ENCODE data around the gene MGA. TPM values are rescaled to one million over a fixed set of nuclear protein-coding genes. Genes with fewer than 3 reads are reported as not detected.

The MGA gene
- total RNA-seq, 1 donor from 2014 or later, result 26.6 TPM

DNA sequence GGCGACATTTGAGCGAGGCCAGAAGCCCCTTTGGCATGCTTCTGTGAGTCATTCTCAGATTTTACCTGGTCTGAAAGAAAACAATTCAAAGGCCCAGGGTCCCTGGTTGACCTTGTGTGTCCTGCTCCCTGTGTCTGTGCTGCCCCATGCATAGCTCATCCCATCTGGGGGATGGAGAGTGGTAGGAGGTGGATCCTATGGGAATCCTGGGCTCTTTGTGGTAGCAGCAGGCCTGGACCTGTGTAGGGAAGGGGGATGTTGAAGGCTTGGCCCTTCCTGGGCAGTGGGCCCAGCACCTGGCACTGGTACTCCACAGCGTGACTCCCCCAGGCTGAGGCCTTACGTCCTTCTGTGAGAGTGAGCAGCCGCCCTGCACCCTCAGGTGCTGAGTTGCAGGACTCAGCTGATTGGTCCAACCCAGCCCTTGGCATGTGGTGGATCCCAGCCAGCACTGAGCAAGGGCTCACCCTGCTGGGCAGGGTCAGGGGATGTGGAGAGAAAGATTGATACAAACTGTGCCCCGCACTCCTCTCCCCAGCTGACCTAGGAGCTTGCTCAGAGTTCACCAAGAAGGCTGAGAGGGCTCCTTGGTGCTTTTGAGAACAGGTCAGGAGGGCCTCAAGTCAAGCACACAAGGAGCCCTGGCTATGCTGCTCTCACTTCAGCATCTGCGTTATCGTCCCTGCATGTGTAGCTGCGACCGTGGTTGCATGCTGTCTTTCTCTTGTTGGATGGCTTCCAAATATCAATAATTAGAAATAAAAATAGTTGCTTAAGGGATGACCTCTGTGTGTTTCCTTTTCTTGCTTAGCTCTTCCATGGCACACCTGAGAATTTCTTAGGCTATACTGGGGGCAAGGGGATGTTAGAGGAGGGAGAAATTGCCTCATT, 146.3 kb downstream of the MGA start:
- no peak for DNase-seq (ENCODE audit: low read depth, low spot score)

DNA sequence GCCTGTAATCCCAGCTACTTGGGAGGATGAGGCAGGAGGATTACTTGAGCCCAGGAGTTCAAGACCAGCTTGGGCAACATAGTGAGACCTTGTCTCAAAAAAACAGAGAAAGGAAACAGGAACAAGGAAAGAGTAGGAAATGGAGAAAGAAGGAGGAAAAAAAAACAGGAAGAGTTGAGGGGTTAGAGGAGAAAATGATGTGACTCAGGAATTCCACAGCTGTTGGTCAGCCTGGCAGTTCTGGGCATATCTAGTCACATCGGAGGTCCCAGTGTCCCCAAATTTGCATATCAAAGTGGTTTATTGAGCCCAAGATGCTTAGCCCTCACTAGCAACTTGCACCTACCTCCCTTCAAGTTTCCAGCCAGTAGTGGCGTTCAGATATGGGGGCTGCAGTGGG, 148.9 kb downstream of the MGA start:
- DNase-seq (ENCODE audit: low read depth, low spot score), result no peak

DNA sequence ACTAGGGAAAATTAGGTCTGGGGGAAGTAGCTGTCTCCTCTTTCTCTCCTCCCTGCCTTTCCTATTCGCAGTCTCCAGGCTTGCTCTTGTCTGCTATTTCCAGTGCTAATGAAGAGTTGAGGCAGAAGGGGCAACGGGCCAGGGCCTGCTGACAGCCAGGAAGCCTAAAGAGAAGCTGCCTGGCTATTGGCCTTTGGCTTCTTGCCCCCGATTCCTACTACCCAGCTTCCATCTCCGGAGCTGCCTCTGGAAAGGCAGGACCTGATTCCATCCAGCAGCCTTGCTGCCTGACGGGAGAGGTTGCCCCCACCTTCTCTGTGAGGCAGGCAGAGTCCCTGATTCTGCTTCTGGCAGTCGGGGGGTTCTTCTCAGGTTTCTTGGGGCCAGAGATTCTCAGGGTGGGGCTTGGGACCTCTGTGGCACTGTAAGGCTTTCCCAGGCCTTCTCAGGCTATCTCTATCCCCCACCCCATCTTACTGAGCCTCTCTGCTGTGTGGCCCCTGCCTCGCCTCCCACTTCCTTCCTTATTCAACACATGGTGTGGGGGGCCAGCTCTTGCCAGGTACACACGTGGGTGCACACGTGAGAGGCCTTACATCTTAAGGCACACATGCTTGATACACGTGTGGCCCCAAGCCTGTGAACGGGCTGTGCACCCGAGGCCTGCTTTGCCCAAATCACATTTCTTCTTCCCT, 149.5 kb downstream of the MGA start:
- DNase-seq (ENCODE audit: low read depth, low spot score), result no peak

DNA sequence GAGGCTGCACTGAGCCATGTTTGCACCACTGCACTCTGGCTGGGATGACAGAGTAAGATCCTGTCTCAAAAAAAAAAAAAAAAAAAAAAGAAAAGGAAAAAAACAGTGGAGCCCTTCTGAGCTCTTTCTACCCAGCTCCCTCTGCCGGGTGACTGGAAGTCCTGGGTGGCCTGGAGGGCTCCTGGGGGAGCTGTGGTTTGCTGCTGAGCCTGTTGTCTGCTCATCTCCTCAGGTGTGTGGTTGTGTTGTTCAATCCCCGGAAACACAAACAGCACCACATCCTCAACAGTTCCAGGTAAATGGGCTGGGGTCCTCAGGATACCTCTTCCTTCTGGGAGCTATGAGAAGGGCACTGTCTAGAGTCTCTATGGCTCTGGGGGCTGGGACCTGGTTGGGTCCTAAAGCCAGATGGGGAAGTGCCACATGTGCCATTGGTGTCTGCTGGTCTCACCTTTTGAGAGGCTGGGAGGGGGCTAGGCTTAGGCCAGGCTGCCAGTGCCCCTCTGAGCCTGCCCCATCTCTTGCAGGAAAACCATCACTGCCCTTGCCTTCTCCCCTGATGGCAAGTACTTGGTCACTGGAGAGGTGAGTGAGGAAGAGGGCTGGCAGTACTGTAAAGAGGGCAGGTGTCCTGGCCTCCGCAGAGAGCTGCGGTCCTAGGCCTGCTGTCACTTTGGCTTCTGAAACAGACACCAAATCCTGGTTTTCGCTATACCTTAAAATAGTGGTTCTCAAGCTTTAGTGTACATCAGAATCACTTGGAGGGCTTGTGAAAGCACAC, 150.6 kb downstream of the MGA start:
- no peak for DNase-seq (ENCODE audit: low read depth, low spot score)

DNA sequence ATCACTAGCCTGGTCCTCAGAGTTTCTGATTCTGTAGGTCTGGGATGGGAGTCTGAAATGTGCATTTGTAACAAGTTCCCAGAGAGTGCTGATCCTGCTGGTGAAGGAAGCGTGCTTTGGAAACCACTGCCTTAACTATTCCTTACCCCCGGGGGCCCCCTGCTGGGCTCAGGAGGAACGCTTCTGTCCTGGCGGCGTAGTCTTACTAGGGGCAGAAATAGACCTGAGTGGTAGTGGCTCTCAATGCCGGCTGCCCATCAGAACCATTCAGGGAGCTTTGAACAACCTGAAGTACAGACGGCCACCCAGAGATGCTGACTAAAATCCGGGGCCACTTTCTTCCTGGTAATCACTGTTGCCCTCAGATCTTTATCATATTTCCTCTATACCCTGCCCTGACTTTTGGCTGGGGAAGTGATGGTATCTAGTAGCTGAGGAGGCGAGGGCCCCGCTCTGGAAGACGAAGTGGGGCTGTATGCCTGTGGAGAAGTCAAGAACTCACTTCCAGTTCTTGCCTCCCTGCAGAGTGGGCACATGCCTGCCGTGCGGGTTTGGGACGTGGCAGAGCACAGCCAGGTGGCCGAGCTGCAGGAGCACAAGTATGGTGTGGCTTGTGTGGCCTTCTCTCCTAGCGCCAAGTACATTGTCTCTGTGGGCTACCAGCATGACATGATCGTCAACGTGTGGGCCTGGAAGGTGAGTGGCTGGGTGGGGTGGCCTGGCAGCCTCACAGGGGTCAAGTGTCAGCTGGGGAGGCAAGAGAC, 151.4 kb downstream of the MGA start:
- DNase-seq (ENCODE audit: low read depth, low spot score), result peak; percentile 61

DNA sequence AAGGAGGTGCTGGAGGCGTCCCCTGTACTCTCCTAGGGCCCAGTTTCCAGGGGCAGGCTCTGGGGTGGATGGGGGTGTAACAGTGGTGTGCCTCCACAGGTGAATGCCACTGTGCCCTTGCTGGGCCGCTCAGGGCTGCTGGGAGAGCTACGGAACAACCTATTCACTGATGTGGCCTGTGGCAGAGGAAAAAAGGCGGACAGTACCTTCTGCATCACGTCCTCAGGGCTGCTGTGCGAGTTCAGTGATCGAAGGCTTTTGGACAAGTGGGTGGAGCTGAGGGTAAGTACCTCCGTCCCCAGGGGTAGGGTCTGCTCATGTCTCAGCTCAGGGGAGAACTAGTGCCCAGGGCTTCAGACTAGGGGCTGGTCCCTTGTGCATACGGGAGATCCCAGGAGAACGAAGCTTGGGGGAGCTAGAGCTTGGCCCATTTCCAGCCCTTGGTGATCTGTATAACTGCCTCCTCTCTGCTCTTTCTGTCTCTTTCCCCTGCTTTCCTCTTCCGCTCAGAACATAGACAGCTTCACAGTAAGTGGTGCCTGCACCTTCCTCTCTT, 152.7 kb downstream of the MGA start:
- no peak for DNase-seq (ENCODE audit: low read depth, low spot score)

DNA sequence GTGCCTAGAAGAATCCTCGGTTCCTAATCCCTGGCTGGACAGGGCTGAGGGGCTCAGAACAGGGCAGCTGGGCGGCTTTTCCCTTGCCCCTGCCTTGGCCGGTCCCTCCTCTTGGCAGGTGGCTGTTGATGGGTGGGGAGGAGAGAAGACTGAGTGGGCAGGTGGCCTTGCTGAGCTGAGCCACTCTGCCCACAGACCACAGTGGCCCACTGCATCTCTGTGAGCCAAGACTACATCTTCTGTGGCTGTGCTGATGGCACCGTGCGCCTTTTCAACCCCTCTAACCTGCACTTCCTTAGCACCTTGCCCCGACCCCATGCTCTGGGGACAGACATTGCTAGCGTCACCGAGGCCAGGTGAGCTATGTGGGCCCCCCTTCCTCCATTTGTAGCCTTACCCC, 153.2 kb downstream of the MGA start:
- no peak for DNase-seq (ENCODE audit: low read depth, low spot score)

DNA sequence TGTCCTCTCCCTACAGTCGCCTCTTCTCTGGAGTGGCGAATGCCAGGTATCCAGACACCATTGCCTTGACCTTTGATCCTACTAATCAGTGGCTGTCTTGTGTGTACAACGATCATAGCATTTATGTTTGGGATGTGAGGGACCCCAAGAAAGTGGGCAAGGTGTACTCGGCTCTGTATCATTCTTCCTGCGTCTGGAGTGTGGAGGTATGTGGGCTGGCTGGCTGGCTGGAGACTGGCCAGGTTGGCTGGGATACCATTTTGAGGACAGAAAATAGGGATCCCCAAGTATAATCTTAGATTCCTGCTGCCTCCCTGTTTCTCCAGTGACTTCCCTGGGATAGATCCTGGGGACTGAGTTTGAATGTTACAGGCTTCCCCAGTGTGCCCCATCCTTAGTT, 154.3 kb downstream of the MGA start:
- no peak for DNase-seq (ENCODE audit: low read depth, low spot score)

DNA sequence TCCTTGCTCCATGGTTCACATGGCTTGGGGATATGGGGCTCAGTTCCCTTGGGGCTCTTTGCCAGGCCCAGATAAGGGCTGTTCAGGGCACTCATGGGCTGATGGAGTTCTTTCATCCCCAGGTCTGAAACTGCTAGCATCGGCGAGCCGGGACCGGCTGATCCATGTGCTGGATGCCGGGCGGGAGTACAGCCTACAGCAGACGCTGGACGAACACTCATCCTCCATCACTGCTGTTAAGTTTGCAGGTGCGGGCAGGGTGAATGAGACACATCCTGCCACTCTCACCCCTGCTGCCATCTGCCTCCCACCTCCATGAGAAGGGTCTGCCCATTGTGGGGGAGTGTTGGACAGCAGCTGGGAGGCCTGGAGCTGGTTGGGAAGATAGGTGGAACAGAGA, 156.6 kb downstream of the MGA start:
- DNase-seq (ENCODE audit: low read depth, low spot score), result no peak

DNA sequence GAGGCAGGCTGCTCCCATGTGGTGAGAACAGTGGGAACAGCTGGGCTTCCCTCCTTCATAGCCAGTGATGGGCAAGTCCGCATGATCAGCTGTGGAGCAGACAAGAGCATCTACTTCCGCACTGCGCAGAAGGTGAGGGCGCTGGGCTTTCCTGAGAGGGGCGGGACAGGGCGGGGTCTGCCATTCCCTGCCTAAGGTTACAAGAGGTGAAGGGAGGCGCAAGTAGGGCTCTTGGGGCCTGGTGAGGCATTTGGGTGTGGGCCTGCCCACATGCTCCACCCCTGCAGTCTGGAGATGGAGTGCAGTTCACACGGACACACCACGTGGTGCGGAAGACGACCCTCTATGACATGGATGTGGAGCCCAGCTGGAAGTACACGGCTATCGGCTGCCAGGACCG, 157.1 kb downstream of the MGA start:
- no peak for DNase-seq (ENCODE audit: low read depth, low spot score)

DNA sequence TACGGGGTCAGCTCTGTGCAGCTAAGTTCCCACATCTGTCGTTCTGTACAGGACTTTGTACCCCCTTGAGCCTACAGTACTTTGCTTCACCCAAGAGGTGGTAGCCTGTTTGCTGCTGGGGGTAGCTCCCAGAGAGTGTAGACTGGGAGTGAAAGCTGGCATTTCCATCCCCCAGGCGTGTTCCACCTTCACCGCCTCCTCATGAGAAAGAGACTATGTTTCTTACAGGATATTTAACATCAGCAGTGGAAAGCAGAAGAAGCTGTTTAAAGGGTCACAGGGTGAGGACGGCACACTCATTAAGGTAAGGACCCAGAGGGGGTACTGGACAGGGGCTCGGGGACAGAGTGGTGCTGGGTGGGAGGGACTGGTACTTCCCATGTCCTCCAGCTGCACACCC, 157.6 kb downstream of the MGA start:
- DNase-seq (ENCODE audit: low read depth, low spot score), result no peak

DNA sequence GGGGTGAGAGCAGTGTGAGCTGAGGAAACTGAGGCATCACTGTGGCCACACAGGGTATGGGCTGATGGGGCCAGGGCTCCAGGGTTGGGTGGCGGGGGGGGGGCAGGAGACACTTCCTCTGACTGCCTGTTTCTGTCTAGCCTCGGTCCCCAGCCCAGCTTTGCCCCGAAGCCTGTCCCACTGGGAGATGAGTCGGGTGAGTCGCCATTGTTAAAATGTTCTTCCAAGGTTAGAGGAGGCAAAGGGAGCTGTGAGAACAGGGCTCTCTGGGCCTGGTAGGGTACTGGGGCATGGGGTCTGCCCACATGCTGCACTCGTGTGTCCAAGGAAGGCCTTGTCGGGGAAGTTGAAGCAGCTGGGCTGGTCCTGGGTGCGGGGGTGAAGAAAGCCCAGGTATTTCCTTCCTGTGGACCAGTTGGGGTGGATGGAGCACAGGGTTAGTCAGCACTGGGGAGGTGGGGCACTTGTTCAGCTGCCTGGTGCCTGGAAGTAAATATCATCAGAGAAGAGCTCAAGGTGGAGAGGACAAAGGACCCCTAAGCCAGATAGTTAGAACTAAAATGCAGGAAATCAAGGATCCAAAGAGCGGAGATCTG, 159.3 kb downstream of the MGA start:
- DNase-seq (ENCODE audit: low read depth, low spot score), result no peak

DNA sequence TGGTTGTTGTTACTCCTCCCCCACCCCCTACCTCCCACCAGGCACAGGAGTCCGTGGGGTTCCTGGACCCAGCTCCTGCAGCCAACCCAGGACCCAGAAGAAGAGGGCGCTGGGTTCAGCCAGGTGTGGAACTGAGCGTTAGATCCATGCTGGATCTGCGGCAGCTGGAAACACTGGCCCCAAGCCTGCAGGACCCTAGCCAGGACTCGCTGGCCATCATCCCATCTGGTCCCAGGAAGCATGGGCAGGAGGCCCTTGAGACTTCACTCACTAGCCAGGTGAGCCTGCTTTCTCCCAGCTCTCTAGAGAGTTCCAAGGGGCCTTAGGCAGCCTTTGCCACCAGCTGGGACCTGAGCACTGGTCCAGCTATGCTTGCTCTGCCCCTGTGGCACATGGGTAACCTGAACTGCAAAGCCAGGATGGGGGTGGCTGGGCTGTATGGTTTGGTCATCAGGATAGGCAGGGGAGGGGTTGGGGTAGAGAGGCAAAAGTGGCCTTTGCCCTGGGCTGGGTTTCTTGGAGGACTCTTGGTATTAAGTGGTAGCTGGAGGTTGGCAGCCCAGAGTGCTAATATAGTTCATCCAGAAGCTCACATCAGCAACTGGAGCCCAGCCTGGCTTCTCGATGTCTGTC, 160.7 kb downstream of the MGA start:
- DNase-seq (ENCODE audit: low read depth, low spot score), result no peak

DNA sequence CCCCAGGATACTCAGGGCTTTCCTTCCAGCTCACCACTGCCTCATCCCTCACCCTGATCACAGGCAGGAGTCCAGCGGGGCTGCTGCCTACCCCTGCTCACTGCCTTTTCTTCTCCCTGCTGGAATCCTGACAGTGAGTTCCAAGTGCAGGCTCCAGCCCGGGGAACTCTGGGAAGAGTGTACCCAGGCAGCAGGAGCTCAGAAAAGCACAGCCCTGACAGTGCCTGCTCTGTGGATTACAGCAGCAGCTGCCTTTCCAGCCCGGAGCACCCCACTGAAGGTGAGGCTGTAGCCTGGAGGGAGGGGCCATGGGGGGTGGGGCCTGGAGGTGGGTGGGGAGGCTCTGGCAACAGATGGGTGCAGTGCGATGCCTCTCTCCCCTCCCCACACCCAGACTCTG, 161.6 kb downstream of the MGA start:
- DNase-seq (ENCODE audit: low read depth, low spot score), result no peak

DNA sequence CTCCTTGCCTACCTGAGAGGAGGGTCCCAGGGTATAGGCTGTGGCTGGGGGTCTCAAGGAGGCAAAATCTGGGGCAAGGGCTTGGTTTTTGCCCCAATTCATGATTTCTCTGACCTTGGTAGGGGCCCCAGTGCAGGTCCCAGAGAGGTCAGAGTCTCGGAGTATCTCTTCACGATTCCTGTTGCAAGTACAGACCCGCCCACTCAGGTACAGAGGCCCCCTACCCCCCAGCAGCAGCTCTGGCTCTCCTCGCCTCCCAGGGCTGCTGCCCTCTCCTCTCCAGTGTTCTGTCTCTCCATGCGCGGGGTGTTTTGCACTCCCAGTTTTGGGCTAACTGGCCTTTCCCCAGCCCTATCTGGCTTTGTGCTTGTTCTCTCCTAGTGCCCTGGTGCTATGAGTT, 162.3 kb downstream of the MGA start:
- no peak for DNase-seq (ENCODE audit: low read depth, low spot score)

Other genes with a start within 250 kb of the MGA start
- 14.3 and 14.6 TPM in 2 replicates for gene RTF1, start 243.3 kb upstream of the MGA start, total RNA-seq
- gene ITPKA, start 166.5 kb upstream of the MGA start, total RNA-seq, result 0.46 and 2.8 TPM in 2 replicates
- gene LTK, start 146.6 kb upstream of the MGA start, total RNA-seq, result 0.07 and 0.18 TPM in 2 replicates
- gene RPAP1, start 116.1 kb upstream of the MGA start, total RNA-seq, result 13.7 and 31.6 TPM in 2 replicates
- 6.3 and 11.5 TPM in 2 replicates for gene TYRO3, start 101.2 kb upstream of the MGA start, total RNA-seq
- 18.5 and 25.2 TPM in 2 replicates for gene MAPKBP1, start 114.1 kb downstream of the MGA start, total RNA-seq
- 2.1 and 6.1 TPM in 2 replicates for gene JMJD7, start 167.7 kb downstream of the MGA start, total RNA-seq
- 0.26 and 0.85 TPM in 2 replicates for gene PLA2G4B, start 178.4 kb downstream of the MGA start, total RNA-seq
- gene SPTBN5, start 233.6 kb downstream of the MGA start, total RNA-seq, result 3.6 and 12.0 TPM in 2 replicates